GM19463 (cell line): ENCODE results near the gene QTRT2.

Experiments
- ATAC-seq: cut with Tn5 transposase; IDR thresholded peaks from one replicate; pipeline ENCODE4 v1.9.1; 2021; ENCODE audit warnings: mild to moderate bottlenecking, moderate library complexity; ENCODE audit not compliant: unreplicated experiment

The QTRT2 gene

GRCh38 chr3:114119776-114120175, 63.2 kb downstream of the QTRT2 start:
- ATAC-seq = no peak

- no peak for ATAC-seq
Observed at GRCh38 chr3:114120211-114120610, 63.7 kb downstream of the QTRT2 start.

GRCh38 chr3:114122027-114122709, 65.6 kb downstream of the QTRT2 start:
- no peak for ATAC-seq

- ATAC-seq = no peak
Observed at GRCh38 chr3:114126461-114126860, 69.9 kb downstream of the QTRT2 start.

- ATAC-seq = no peak
Observed at GRCh38 chr3:114127517-114127916, 71.0 kb downstream of the QTRT2 start.

GRCh38 chr3:114128231-114128630, 71.7 kb downstream of the QTRT2 start:
- no peak for ATAC-seq

- ATAC-seq = no peak
Observed at GRCh38 chr3:114128826-114129225, 72.3 kb downstream of the QTRT2 start.

GRCh38 chr3:114132500-114132899, 76.0 kb downstream of the QTRT2 start:
- no peak for ATAC-seq

- ATAC-seq = no peak
Observed at GRCh38 chr3:114133947-114134346, 77.4 kb downstream of the QTRT2 start.
